ENCODE measurements around the gene CPEB2. TPM values are rescaled to one million over a fixed set of nuclear protein-coding genes. Genes with fewer than 3 reads are reported as not detected.

CPEB2 gene
- total and polyA plus RNA-seq, 3 experiments from 2014 or later: 0.84 to 9.3 (median 9.1) TPM

DNA sequence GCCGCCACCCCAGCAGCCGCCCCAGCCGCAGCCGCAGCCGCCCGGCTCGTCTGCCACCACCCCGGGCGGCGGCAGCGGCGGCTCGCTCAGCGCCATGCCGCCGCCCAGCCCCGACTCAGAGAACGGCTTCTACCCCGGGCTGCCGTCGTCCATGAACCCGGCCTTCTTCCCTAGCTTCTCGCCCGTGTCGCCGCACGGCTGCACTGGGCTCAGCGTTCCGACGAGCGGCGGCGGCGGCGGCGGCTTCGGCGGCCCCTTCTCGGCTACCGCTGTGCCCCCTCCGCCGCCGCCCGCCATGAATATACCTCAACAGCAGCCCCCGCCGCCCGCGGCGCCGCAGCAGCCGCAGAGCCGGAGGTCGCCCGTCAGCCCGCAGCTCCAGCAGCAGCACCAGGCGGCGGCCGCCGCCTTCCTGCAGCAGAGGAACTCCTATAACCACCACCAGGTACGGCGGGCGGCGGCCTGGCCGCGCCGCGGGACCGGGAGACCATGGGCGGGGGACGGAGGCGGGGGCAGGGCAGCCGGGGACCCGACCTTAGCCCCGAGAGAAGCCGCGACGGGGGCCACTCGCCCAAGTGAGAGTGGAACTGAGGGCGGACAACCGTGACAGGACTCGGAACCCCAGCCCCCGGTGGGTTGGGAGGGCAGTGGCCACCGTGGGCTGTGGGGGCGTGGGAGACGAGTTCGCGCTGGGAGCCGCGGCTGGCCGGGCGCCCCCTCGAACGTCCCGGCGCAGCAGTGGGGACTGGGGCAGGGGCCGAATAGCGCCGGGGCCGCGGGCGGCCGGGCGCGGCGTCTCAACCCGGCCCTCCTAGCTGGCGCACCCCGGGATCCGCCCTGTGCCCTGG is 1.8 kb downstream of the CPEB2 start:
- no peaks in the 10 kb centered on the region for H3K36me3 ChIP-seq (ENCODE audit: insufficient read depth, low read length)
- peak overlapping the region; percentile 52 for H3K4me3 ChIP-seq (ENCODE audit: low read length)
- peak overlapping the region in 7 of 8 donors; percentile 17 to 100 (median 74) for H3K27ac Mint-ChIP-seq
- H3K27me3 ChIP-seq (ENCODE audit: insufficient read depth, low read length, poor library complexity, severe bottlenecking): no peaks in the 10 kb centered on the region
- H3K27me3 Mint-ChIP-seq: peaks cover 0 to 1% of the 10 kb centered on the region in 2 donors
- no peaks in the 10 kb centered on the region for H3K9me3 Mint-ChIP-seq
- H3K27ac ChIP-seq (ENCODE audit: low read depth, low read length): peak overlapping the region; percentile 70
- POLR2A ChIA-PET: interaction anchor here (1.0 to 1.5 kb wide), 2 partner anchors 17 to 651 kb away, joined by 5 read pairs; partner anchors contain the start of gene FBXL5
- DNase-seq: peak; percentile 44 to 76 (median 64)
- CTCF ChIA-PET: interaction anchor here (0.6 to 1.6 kb wide), 2 partner anchors 397 to 774 kb away, joined by 3 read pairs; no protein-coding TSS in a partner anchor
- peaks cover 11% of the 10 kb centered on the region for H3K4me1 ChIP-seq (ENCODE audit: insufficient read depth, low read length)
- no peaks in the 10 kb centered on the region for H3K9me3 ChIP-seq (ENCODE audit: low read length)
- H3K36me3 Mint-ChIP-seq: peaks cover 0 to 31% (median 4%) of the 10 kb centered on the region in 3 donors
- H3K4me3 Mint-ChIP-seq: peak overlapping the region; percentile 65 to 100 (median 91)
- peaks cover 29 to 47% (median 42%) of the 10 kb centered on the region in 3 donors for H3K4me1 Mint-ChIP-seq

DNA sequence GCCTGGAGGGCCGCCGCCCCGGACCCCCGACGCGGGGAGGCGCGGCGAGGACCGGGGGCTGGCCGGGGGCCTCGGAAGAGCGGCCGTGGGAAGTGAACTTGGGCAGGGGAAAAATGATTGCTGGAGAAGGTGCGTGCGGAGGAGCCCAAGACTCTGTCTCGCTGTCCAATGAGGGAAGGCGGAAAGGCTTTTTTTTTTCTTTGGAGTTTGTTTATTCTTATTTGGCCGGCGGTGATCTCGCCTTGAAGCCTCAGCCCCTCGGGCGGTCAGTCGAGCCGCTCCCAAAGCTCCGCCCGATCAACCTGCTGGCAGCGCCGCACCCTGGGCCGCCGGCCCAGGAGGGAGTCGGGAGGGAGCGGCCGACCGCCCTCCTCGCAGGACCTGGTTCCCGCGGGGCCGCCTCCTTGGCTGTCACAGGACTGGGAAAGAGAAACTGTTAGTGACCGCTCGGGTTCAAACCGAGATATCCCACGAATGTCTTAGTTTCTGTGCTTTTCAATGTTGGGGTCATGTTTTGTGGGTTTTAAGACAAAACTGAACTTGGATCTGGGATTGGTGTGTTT is 2.5 kb downstream of the CPEB2 start:
- ChIA-PET CTCF (interaction anchor here (1.6 kb wide), 1 partner anchor 396 kb away, joined by 3 read pairs; no protein-coding TSS in a partner anchor), POLR2A (no interaction called here)
- no peaks in the 10 kb centered on the region for H3K36me3 ChIP-seq (ENCODE audit: insufficient read depth, low read length)
- peak overlapping the region; percentile 29 for H3K27ac ChIP-seq (ENCODE audit: low read depth, low read length)
- Mint-ChIP-seq H3K4me3 (peak overlapping the region; percentile 85 to 100 (median 94)), H3K4me1 (peaks cover 32 to 51% (median 49%) of the 10 kb centered on the region in 3 donors), H3K36me3 (peaks cover 0 to 37% (median 4%) of the 10 kb centered on the region in 3 donors), H3K9me3 (no peaks in the 10 kb centered on the region), H3K27ac (peak overlapping the region; percentile 84 to 100 (median 90)), H3K27me3 (peaks cover 0 to 1% of the 10 kb centered on the region in 2 donors)
- peak; percentile 25 to 49 (median 30) for DNase-seq
- no peaks in the 10 kb centered on the region for H3K9me3 ChIP-seq (ENCODE audit: low read length)
- H3K4me3 ChIP-seq (ENCODE audit: low read length): peak overlapping the region; percentile 52
- H3K4me1 ChIP-seq (ENCODE audit: insufficient read depth, low read length): peaks cover 11% of the 10 kb centered on the region
- H3K27me3 ChIP-seq (ENCODE audit: insufficient read depth, low read length, poor library complexity, severe bottlenecking): no peaks in the 10 kb centered on the region

DNA sequence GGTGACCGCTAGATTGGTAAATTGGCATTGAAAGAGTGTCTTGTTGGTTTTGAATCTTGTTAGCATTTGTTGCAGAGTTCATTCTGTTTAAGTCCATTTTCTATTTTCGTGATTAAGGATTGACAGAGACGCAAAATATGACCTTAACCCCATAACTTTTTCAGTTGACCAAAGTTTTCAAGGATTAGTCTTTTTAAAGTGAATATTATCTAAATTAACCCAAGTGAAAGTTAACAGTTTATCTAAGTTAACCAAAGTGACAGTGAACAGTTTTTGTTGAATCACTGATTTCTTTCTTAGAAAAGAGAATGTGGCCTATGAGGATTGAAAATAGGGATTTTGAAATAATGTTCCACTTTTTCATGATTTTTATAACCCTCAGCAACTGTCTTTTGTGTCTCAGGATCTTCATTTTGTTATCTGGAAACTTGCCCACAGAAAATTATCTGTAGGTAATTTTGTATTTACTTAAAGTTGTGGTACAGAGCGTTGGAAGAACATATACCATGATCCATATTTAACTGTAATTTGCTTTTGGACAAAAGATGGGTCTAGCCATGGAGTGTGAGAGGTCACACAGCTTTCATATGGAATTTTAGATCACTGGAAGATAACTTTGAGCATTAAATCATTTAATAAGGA is 3.3 kb downstream of the CPEB2 start:
- ChIA-PET CTCF (no interaction called here), POLR2A (interaction anchor here (0.5 kb wide), 1 partner anchor 645 kb away, joined by 10 read pairs; no protein-coding TSS in a partner anchor)
- Histone ChIP-seq H3K27me3 (ENCODE audit: insufficient read depth, low read length, poor library complexity, severe bottlenecking) (no peaks in the 10 kb centered on the region), H3K4me1 (ENCODE audit: insufficient read depth, low read length) (peaks cover 11% of the 10 kb centered on the region), H3K4me3 (ENCODE audit: low read length) (peak overlapping the region; percentile 52), H3K9me3 (ENCODE audit: low read length) (no peaks in the 10 kb centered on the region), H3K27ac (ENCODE audit: low read depth, low read length) (peak overlapping the region; percentile 29), H3K36me3 (ENCODE audit: insufficient read depth, low read length) (no peaks in the 10 kb centered on the region)
- peaks cover 37 to 59% (median 57%) of the 10 kb centered on the region in 3 donors for H3K4me1 Mint-ChIP-seq
- peaks cover 0 to 1% of the 10 kb centered on the region in 2 donors for H3K27me3 Mint-ChIP-seq
- peak overlapping the region; percentile 84 to 100 (median 90) for H3K27ac Mint-ChIP-seq
- DNase-seq: no peak
- H3K4me3 Mint-ChIP-seq: peak overlapping the region; percentile 85 to 100 (median 94)
- H3K9me3 Mint-ChIP-seq: no peaks in the 10 kb centered on the region
- peaks cover 0 to 44% (median 7%) of the 10 kb centered on the region in 3 donors for H3K36me3 Mint-ChIP-seq

GRCh38 chr4:15006416-15007024 is 4.2 kb downstream of the CPEB2 start:
- no peak overlapping the region for H3K4me3 ChIP-seq (ENCODE audit: low read length)

GRCh38 chr4:15007201-15007600 is 4.9 kb downstream of the CPEB2 start:
- peak overlapping the region in 2 of 8 donors; percentile 5 to 26 for H3K27ac Mint-ChIP-seq
- no peaks in the 10 kb centered on the region for H3K27me3 Mint-ChIP-seq
- Histone ChIP-seq H3K9me3 (ENCODE audit: low read length) (no peaks in the 10 kb centered on the region), H3K4me3 (ENCODE audit: low read length) (no peak overlapping the region), H3K27me3 (ENCODE audit: insufficient read depth, low read length, poor library complexity, severe bottlenecking) (no peaks in the 10 kb centered on the region), H3K36me3 (ENCODE audit: insufficient read depth, low read length) (no peaks in the 10 kb centered on the region), H3K27ac (ENCODE audit: low read depth, low read length) (no peak overlapping the region), H3K4me1 (ENCODE audit: insufficient read depth, low read length) (peaks cover 11% of the 10 kb centered on the region)
- POLR2A ChIA-PET: no interaction called here
- no peaks in the 10 kb centered on the region for H3K9me3 Mint-ChIP-seq
- H3K4me1 Mint-ChIP-seq: peaks cover 38 to 61% (median 61%) of the 10 kb centered on the region in 3 donors
- CTCF ChIA-PET: no interaction called here
- no peak for DNase-seq
- H3K36me3 Mint-ChIP-seq: peaks cover 0 to 48% (median 11%) of the 10 kb centered on the region in 3 donors
- H3K4me3 Mint-ChIP-seq: peak overlapping the region in 1 of 7 donors; percentile 70

More at GRCh38 chr4:15006416-15007024, 4.2 kb downstream of the CPEB2 start:
- Mint-ChIP-seq H3K9me3 (no peaks in the 10 kb centered on the region), H3K36me3 (peaks cover 0 to 45% (median 8%) of the 10 kb centered on the region in 3 donors), H3K4me3 (peak overlapping the region; percentile 42 to 100 (median 68)), H3K4me1 (peaks cover 33 to 55% (median 54%) of the 10 kb centered on the region in 3 donors), H3K27ac (peak overlapping the region in 5 of 8 donors; percentile 2 to 100 (median 47)), H3K27me3 (peaks cover 0 to 1% of the 10 kb centered on the region in 2 donors)
- POLR2A ChIA-PET: no interaction called here
- Histone ChIP-seq H3K27ac (ENCODE audit: low read depth, low read length) (no peak overlapping the region), H3K27me3 (ENCODE audit: insufficient read depth, low read length, poor library complexity, severe bottlenecking) (no peaks in the 10 kb centered on the region), H3K4me1 (ENCODE audit: insufficient read depth, low read length) (peaks cover 11% of the 10 kb centered on the region), H3K36me3 (ENCODE audit: insufficient read depth, low read length) (no peaks in the 10 kb centered on the region), H3K9me3 (ENCODE audit: low read length) (no peaks in the 10 kb centered on the region)
- peak in 2 of 5 donors; percentile 30 to 31 for DNase-seq
- CTCF ChIA-PET: no interaction called here

DNA sequence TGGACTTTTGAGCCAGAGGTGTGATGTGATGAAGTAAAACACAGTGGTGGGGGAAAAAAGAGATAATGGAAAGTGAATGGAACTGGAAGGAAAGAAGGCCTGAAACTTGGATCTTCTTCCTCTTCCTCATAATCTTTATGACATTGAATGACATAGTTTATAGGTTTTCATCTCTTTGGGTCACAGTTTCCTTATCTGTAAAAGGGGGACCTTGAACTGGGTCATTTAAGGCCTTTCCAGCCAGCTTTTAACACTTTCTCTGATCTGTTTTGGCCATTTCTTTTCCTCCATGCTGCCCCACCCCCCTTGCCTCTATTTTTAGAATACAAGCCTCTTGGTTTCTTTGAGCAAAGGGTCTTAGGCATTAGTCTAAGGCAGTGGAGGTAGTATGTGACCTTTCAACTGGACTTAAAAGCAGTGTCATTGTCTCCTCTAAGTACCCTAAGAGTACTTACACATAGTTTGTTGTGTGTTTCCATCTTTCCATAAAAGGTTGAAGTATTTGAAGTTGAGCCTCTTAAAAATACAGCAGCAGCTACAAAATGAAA is 7.8 kb downstream of the CPEB2 start:
- CTCF ChIA-PET: interaction anchor here (1.1 kb wide), 1 partner anchor 14 kb away, joined by 3 read pairs; no protein-coding TSS in a partner anchor
- POLR2A ChIA-PET: no interaction called here
- no peaks in the 10 kb centered on the region for H3K27me3 Mint-ChIP-seq
- H3K27ac ChIP-seq (ENCODE audit: low read depth, low read length): no peak overlapping the region
- DNase-seq: no peak
- peaks cover 11% of the 10 kb centered on the region for H3K4me1 ChIP-seq (ENCODE audit: insufficient read depth, low read length)
- no peaks in the 10 kb centered on the region for H3K9me3 Mint-ChIP-seq
- peaks cover 0 to 47% (median 12%) of the 10 kb centered on the region in 3 donors for H3K36me3 Mint-ChIP-seq
- H3K9me3 ChIP-seq (ENCODE audit: low read length): no peaks in the 10 kb centered on the region
- no peak overlapping the region for H3K4me3 Mint-ChIP-seq
- no peak overlapping the region for H3K27ac Mint-ChIP-seq
- H3K27me3 ChIP-seq (ENCODE audit: insufficient read depth, low read length, poor library complexity, severe bottlenecking): no peaks in the 10 kb centered on the region
- H3K4me3 ChIP-seq (ENCODE audit: low read length): no peak overlapping the region
- peaks cover 46 to 82% (median 76%) of the 10 kb centered on the region in 3 donors for H3K4me1 Mint-ChIP-seq
- no peaks in the 10 kb centered on the region for H3K36me3 ChIP-seq (ENCODE audit: insufficient read depth, low read length)

- H3K36me3 Mint-ChIP-seq: peaks cover 0 to 53% (median 12%) of the 10 kb centered on the region in 3 donors
- peaks cover 2% of the 10 kb centered on the region for H3K4me1 ChIP-seq (ENCODE audit: insufficient read depth, low read length)
- no peaks in the 10 kb centered on the region for H3K9me3 Mint-ChIP-seq
- no peaks in the 10 kb centered on the region for H3K27me3 ChIP-seq (ENCODE audit: insufficient read depth, low read length, poor library complexity, severe bottlenecking)
- H3K4me1 Mint-ChIP-seq: peaks cover 37 to 82% (median 75%) of the 10 kb centered on the region in 3 donors
- no peak overlapping the region for H3K4me3 Mint-ChIP-seq
- H3K27me3 Mint-ChIP-seq: no peaks in the 10 kb centered on the region
- H3K4me3 ChIP-seq (ENCODE audit: low read length): no peak overlapping the region
- CTCF ChIA-PET: no interaction called here
- H3K36me3 ChIP-seq (ENCODE audit: insufficient read depth, low read length): no peaks in the 10 kb centered on the region
- H3K9me3 ChIP-seq (ENCODE audit: low read length): no peaks in the 10 kb centered on the region
- no peak overlapping the region for H3K27ac Mint-ChIP-seq
- DNase-seq: no peak
- H3K27ac ChIP-seq (ENCODE audit: low read depth, low read length): no peak overlapping the region
- POLR2A ChIA-PET: no interaction called here
Measured at GRCh38 chr4:15011166-15011565, 8.9 kb downstream of the CPEB2 start.
